Measurements from ENCODE around the gene SLC26A9.
A peak's percentile ranks its signal among the peaks of the same experiment; 100 is the strongest.

The SLC26A9 gene

DNA sequence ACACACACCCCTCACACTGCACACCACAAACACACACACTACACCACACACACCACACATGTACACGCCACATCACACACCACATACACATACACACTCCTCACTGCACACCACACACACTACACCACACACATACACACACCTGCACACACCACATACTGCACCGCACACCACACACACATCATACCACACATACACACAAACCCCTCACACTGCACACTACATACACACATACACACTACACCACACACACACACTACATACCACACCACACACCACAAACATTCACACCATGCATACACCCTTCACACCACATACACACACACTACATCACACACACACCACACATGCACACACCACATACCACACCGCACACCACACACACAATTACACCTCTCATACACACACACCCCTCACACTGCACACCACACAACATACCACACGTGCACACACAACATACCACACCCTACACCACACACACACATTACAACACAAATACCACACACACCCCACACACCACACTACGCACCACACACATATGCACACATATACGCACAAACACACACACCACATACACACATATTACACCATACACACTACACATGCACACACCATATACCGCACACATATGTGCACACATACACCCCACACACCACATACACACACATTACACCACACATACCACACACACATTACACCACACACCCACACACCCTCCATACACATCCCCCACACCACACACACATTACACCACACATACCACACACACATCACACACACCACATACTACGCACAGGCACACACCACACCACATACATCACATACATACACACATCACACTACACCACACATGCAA, 30.3 kb upstream of the SLC26A9 start:
- DNase-seq (ENCODE audit: low spot score): no peak

DNA sequence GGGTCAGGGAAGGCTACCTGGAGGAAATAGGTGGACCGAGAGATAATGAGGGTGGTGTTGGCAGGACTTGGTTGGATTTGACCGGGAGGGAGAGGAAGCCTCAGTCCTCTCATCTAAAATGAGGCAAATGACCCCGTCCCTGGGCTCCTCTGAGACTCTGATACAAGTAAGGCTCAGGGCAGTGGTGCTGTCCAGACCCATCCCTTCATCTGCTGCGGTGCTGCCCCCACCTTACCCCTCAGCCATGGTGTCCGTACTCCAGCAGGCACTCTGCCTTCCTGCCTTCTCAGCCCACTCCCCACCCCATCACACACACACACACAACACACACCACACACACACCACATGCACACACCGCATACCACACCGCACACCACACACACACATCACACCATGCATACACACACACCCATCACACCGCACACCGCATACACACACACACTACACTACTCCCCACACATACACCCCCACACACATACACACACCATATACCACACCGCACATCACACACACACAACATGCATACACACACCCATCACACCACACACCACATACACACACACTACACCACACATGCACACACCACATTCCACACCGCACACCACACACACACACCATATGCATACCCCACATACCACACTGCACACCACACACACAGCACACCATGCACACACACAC, 29.4 kb upstream of the SLC26A9 start:
- no peak for DNase-seq (ENCODE audit: low spot score)

DNA sequence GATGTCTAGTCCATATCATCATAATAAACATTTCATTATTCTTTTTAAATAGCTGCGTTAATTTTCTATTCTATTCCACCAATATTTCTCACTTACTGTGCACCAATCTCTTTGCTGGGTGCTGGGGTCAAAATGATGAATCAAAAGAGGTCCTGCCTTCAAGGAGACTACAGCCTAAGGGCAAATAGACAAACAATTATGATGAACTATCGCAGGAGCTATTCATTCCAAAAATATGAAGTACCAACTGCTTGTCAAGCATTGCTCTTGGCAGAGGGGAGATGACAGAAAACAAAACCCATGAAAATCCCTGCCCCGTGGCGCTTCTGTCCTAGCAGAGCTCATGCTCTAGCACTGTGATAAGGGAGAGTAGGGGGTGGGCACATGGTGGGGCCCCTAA, 28.8 kb upstream of the SLC26A9 start:
- DNase-seq (ENCODE audit: low spot score): no peak

DNA sequence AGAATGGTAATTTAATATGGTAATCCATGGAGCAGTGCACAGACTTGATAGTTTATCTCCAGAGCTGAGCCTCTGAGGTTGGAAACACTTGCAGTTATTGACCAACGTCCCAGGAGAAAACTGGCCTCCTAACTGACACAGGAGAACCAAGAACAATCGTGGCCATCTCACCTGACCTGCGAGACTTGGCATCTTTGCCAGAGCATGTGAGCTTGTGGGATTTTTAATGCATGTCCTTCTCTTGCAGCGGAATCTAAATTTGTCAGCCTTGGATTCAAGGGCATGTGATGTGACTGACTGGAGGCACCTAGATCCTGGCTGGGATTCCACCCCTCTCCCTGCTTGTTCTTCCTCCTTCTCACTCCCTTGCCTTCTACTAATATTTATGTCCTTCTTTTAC, 27.8 kb upstream of the SLC26A9 start:
- no peak for DNase-seq (ENCODE audit: low spot score)

DNA sequence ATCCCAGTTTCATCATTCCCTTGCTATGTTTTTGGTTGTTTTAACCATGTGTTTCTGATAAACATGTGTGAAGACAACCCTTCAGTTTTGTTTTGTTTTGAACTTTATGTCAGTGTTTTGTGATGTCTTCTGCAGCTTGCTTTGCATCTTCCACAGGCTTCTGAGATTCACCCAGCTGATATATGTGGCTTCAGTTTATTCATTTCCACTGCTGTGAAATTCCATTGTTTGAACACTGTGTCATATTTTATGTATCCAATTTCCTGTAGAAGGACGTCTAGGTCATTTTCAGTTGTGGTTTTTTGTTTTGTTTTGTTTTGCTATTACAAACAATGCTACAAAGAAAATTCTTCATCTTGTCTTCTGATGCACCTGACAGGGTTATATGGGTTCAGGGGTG, 27.2 kb upstream of the SLC26A9 start:
- DNase-seq (ENCODE audit: low spot score): no peak

DNA sequence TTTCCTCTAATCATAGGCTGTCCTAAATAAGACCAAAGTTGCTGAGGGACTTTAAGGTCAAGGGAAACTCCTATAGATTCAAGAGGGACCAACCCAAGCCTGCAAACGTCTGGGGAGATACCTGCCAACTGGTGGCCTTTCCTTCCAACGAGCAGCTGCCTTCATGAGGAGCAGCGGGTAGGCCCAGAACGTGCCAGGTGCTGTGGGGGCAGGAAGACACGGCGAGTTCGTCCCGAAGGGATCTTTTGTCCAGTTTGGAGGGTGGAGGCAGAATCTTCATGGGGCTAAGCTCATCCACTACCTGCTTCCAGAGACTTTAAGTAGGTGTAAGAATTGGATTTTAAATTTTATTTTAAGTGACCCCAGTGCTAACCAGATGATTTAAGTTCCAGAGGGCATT, 26.0 kb upstream of the SLC26A9 start:
- DNase-seq (ENCODE audit: low spot score): no peak

DNA sequence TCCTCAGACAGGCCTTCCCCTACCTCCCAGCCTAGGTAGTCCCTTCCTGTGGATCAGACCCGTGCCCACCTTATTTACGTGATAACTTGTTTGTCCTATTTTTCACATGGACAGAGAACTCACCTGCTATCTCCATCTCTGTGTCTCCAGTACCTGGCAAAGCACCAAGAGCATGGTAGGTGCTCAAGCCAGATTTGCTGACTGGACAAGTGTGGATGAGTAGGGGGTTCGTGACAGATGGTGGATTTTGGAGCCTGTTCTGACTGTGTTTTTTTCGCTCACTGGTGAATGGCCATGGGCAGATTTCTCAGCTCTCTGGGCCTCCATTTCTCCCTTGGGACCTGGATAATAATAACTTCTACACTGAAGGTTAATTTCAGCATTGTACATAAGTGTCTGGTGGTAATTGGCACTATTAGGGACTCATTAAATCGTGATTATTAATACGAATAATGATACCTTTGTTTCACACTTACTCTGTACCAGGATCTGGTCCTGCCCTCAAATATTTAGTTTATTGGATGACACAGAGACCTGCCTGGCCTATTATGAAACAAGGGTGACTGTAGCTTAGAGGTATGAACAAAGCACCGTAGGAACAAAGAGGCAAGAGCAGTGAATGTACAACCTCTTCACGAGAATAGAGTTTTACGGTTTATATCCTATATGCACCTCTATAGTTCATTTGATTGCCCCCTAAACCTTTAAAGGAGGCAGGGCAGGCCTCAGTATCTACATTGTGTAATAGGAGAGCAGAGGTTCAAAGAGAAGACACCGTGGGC, 24.5 kb upstream of the SLC26A9 start:
- DNase-seq (ENCODE audit: low spot score): no peak

DNA sequence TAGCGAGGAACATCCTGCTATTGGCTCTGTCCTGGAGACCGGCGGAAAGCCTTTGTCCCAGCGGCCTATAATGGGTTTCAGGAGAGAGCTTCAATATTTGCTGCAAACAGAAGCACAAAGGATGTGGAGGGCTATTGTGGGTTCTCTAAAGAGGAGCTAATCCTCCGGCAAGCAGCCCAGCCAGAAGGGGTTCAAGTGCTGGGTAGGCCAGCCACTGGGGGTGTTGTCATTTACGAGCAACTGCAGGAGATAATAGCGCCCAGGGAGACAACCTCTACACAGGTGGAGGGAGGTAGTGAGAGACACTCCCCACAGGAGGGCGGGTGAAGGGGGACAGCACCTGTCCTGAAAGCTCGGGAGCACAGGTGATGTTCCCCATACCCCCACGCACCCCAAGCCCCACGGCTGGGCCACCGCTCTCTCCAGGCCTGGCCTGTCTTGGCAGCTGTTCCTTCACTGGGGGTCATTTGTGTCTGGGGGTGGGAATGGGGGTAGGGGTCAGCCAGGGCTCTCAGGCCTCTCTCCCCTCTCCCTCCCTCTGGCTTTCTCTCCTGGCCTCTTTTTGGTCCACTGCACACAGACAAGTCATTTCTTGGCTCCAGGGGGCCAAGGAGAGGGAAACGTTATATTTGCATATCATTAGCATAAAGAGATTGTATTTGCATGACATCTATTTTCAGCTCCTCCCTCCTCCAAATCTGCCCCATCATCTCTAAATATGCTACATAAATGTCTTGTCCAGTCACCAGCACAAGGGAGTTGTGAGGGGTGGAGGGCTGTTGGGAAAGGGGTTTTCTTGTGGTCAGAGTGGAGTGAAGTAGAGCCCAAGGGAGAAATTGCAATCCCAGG, 22.0 kb upstream of the SLC26A9 start:
- DNase-seq (ENCODE audit: low spot score): no peak

DNA sequence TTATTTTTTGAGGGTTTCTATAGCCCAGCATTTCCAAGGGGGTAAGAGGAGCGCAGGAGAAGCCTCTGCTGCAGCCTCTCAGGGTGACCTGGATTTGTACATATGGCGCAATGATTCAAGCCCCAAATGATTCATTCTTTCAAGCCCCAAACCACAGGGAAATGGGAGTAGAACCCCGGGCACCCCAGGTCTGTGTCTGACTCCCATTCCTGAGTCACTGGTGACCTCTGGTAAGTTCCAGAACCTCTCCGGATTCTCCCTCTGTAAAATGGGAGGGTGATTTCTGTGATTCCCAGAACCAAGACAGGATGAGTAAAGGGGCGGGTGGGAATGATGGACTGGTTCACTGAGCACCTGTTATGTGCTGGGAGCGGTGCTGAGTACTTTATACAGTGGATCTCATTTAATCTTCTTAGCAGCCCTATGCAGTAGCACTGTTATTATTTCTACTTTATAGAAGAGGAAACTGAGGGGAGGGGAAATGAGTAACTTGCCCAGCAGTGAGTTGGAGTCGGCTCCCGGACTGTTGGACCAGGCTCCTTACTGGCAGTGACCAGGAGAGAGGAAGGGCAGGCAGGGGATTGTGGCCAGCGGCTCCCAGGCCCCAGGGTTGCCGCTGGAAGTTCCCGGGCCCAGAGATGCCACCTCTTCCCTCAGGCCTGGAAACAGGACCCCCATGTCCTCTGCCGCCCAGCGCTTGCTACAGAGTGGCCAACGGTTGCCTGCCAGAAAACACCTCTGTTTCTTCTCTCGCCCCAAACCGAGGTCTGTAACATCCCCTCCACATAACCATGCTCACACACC, 20.3 kb upstream of the SLC26A9 start:
- DNase-seq (ENCODE audit: low spot score): peak; percentile 6

DNA sequence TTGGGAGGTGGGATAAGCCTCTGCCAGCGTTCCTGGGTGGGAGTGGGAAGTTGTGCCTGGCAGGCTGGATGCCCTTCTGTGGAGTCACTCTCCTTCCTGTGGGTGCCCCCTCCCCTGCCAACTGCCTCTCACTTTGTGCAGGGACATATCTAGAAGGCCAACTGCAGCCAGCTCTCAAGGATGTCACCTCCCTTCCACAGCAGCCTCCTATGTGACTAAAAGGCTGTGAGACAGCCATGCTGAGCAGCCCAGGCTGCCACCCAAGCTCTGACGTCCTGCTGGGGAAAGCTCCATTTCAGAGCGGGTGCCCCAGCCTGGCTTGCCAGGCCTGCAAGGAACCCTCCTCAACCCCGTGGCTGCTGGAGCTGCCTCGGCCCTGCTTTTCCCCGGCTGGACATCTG, 19.6 kb upstream of the SLC26A9 start:
- DNase-seq (ENCODE audit: low spot score): no peak

DNA sequence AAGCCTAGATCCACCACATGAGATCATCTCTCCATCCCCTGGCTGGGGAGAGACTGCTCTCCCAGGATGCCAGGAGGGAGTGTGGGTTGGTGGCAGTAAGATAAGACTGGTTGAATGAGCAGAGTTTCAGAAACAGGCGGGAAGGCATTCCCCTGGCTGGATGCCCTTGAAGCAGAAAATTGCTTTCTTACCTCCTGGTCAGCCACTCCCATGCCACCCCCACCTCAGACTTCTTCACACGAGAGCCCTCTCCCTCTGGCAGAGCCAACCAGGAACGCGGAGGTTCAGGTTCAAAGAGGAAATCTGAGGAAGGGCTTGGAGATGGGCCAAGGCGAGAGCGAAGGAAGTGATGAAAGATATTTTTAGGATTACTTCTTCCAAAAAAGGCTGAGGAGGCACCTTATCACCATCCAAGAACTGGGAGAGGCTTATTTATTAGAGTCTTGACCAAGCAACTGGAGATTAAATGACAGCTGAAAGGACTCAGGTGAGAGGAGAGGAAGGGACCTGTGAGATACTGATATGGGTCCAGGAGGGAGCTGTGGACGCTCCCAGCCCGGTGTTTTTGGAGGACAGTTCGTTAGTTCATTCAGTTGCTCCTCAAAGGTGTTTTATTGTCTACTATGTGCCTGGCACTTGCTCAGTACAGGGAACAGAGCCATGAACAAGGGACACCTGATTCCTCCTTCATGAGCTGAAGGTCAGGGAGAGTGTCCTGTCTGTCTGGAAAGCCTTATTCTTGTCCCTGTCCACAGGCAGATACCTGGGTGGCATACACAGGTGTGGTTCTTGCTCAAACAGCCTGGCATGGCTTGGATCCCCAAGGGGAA, 18.9 kb upstream of the SLC26A9 start:
- DNase-seq (ENCODE audit: low spot score): no peak

DNA sequence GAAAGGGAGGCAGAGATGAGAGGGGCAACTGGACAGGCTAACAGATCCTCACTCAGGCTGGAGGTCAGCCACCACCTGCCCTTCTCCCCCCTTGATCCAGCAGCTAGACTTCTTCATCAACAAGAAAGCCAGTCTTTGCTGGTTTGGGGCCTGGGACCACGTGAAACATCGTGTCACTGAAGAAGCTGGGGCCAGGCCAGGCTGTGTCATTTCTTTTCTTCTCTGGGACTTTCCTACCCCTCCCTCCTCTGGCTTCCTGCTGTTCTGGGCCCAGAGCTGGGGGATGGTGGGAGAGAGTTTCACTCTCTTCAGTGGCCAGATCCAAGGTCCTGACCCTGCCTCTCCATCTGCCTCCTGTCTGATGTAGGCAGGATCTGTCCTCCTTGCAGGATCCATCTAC, 18.1 kb upstream of the SLC26A9 start:
- DNase-seq (ENCODE audit: low spot score): peak; percentile 7

DNA sequence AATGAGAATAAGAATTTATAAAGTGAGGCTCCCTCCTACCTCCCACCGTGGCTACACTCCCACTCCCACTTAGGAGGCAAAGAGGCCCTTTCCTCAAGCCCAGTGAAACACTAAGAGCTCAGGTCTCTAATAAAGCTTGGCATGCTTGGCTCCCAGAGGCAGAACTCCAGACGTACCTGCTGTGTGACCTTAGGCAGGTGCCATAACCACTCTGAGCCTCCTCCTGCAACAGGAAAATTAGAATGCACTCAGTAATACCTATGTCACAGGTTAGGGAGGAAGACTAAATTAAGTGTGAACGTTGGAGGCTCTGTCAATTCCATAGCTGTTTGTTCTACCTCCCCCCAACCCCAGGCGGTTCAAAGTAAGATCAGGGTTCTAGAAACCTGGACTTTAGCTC, 16.5 kb upstream of the SLC26A9 start:
- no peak for DNase-seq (ENCODE audit: low spot score)

DNA sequence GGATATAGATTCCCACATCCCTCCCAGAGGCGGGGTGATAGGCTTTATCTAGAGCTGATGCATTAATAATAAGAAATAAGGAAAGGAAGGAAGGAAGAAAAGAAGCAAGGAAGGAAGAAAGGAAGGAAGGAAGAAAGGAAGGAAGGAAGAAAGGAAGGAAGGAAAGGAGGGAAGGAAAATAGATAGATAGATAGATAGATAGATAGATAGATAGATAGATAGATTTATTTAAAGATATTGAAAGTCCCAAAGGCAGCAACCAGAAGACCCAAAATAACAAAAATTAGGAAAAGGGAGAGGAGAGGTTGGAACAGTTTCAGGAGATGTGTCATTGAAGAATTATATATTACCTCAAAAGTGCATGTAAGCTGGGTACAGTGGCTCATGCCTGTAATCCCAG, 12.2 kb upstream of the SLC26A9 start:
- no peak for DNase-seq (ENCODE audit: low spot score)

DNA sequence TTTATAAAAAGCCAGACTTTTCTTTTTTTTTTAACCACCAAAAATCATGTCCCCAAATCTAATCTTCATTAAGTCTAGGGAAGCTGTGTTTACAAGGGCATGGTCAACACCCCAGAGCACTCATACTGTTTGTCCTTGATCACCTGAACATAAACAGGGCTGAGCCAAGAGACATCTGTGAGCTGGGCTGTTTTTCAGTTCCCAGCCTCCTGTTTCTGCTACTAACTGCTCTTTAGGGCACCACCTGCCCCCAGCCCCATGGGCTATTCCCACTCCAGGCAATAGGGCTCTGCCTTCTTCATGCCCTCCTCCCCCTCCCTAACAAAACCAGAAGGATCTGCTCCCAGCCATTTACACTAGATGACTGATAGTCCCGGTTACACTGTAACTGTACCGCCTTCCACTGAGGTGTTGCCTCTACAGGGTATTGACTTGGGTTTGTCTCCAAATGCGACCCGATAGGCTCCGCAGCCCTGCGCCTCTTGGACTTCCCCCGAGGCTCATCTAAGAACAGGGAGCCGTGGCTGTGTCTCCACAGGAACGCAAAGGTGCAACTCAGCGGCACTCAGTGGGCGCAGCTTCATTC, 11.7 kb upstream of the SLC26A9 start:
- no peak for DNase-seq (ENCODE audit: low spot score)

DNA sequence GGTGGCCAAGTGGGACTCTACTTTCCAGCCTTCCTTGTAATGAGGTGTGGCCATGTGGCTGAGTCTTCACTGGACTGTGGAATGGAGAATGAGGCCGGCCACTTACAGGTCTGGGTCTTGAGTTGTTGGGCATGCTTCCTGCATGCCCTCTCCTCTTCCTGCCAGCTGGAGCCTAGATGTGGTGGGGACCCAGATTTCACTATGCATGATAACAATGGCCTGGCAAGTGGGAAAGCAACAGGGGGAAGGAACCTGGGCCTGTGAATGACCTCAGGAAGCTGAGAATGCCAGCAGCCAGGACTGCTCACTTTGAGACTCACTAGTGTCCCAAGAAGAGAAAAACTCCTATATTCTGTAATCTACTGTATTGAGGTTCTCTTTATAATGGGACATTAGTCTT, 8.5 kb upstream of the SLC26A9 start:
- DNase-seq (ENCODE audit: low spot score): no peak

DNA sequence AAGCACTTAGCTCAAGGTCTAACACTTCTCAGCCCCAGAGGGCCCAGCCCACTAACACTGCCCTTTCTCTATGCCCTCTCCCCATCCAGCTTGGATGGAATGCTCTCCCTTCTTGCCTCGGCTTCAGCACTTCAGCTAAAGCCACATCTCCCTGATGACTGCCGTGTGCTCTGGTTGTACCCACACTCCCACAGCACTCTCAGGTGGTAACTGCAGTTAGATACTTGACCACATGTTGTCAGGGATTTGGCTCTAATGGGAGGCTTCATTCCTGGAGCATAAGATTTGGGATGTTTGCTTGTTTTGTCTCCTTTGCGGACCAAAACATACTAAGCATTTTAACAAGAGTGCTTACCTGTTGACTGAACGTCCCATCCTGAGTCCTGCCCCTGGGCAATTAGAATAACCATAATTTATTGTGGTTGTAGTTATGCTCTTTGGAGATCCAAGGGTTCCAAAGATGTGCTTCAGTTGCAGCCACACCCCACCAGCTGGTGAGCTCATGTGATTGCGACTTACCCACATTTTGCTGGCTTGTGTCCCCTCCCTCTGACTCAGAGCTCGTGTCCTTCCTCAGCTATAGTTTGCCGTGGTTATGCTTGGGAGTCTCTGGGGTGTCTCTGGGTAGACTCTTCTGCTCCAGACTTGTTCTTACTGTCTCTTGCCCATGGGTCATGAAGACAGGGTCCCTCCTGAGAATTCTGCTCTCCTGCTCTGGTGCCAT, 7.7 kb upstream of the SLC26A9 start:
- no peak for DNase-seq (ENCODE audit: low spot score)

DNA sequence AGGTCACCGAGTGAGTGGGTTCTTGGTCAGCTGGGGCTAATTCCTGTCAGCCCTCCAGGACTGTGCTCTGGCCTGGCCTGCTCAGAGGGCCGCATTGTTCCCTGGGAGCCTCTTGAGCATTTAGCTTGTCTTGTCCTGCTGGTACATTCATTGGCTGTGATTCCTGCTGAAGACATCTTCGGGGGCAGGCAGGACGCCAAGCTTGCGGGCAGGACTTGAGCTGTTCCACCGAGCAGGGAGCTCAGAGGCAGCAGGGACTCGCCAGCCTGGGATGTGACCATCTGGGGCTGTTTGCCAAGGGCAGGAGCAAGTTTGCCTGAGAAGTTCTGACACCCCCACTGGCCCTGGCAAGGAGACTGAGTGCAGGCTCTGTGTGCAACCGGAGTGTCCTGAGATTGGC, 7.0 kb upstream of the SLC26A9 start:
- DNase-seq (ENCODE audit: low spot score): no peak

DNA sequence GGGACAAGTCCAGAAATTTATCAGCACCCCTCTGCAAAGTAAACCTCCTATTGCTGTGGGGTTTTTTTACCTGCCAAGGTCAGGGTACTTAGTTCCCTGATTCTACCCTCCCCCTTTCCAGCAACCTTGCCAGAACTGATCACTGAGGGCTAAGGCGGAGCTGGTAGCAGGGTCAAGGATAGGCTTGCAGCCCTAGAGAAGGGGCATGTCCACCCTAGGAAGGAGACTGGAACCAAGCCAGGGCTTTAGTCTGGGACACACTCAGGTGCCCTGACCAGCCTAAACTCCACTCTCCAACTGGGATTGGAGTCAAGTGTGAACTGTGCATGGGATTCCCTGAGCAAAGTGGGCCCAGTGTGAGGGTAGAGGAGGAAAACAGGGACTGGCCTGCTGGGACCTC, 6.5 kb upstream of the SLC26A9 start:
- no peak for DNase-seq (ENCODE audit: low spot score)
